Keratinocyte (primary cell): Measurements from ENCODE around the gene NME9. TPM values are rescaled to one million over a fixed set of nuclear protein-coding genes. Genes with fewer than 3 reads are reported as not detected.

Experiments used
- DNase-seq: peaks from one replicate; pipeline ENCODE4 v3.0.0-alpha.2; 2011; ENCODE audit warnings: low read depth, missing footprints, low spot score
- FAIRE-seq: peaks from 2 replicates; lab custom pipeline; 2011; peaks lifted over from hg19 to GRCh38; lab: Jason Lieb, UNC
- H2AFZ ChIP-seq: 2 replicates; pipeline ENCODE4 v1.6.0; 2012; ENCODE audit warnings: low read length, control low read depth, inconsistent platforms; ENCODE audit not compliant: control insufficient read depth
- H3K27ac ChIP-seq: 2 replicates; pipeline ENCODE4 v1.5.1; 2011; ENCODE audit warnings: low read length; ENCODE audit not compliant: control insufficient read depth, insufficient read depth
- H3K27me3 ChIP-seq: 3 replicates; pipeline ENCODE4 v1.6.0; 2011; ENCODE audit warnings: low read length; ENCODE audit not compliant: control insufficient read depth, insufficient read depth; ENCODE audit errors: extremely low read depth
- H3K36me3 ChIP-seq, 2 experiments: 2 replicates in 1 of 2; 3 replicates in 1 of 2; pipeline ENCODE4 v1.5.1; 2011; ENCODE audit warnings: low read length in 2 of 2, mild to moderate bottlenecking in 1 of 2; ENCODE audit not compliant: control insufficient read depth in 2 of 2, insufficient read depth in 2 of 2; ENCODE audit errors: extremely low read depth in 1 of 2
- H3K4me1 ChIP-seq: 3 replicates; pipeline ENCODE4 v1.5.1; 2011; ENCODE audit warnings: low read length; ENCODE audit not compliant: control insufficient read depth, insufficient read depth; ENCODE audit errors: extremely low read depth
- H3K4me2 ChIP-seq: 3 replicates; pipeline ENCODE4 v1.6.0; 2011; ENCODE audit warnings: low read depth, low read length; ENCODE audit not compliant: control insufficient read depth, insufficient read depth; ENCODE audit errors: extremely low read depth
- H3K4me3 ChIP-seq, 3 experiments: fragments of 200-600 bp in 1 of 3; sonication (generic) in 1 of 3; 2 replicates in 2 of 3; 3 replicates in 1 of 3; pipeline ENCODE4 v1.5.1; 2011 to 2016; ENCODE audit warnings: low read length in 3 of 3, mild to moderate bottlenecking in 3 of 3, control low read depth in 2 of 3, inconsistent platforms in 1 of 3, low read depth in 1 of 3, mixed read lengths in 1 of 3, mixed run types in 1 of 3, moderate library complexity in 1 of 3; ENCODE audit not compliant: control insufficient read depth in 2 of 3, insufficient read depth in 2 of 3; ENCODE audit errors: extremely low read depth in 1 of 3
- H3K79me2 ChIP-seq: 2 replicates; pipeline ENCODE4 v1.6.0; 2012; ENCODE audit warnings: low read length; ENCODE audit not compliant: control insufficient read depth, insufficient read depth
- H3K9ac ChIP-seq: 3 replicates; pipeline ENCODE4 v1.6.0; 2011; ENCODE audit warnings: low read length; ENCODE audit not compliant: control insufficient read depth, insufficient read depth; ENCODE audit errors: extremely low read depth
- H3K9me1 ChIP-seq: 3 replicates; pipeline ENCODE4 v1.6.0; 2011; ENCODE audit warnings: low read length; ENCODE audit not compliant: control insufficient read depth, insufficient read depth; ENCODE audit errors: extremely low read depth
- H3K9me3 ChIP-seq: 2 replicates; pipeline ENCODE4 v1.5.1; 2012; ENCODE audit warnings: low read depth, low read length; ENCODE audit not compliant: control insufficient read depth
- H4K20me1 ChIP-seq: 3 replicates; pipeline ENCODE4 v1.6.0; 2011; ENCODE audit warnings: low read length; ENCODE audit not compliant: control insufficient read depth, insufficient read depth; ENCODE audit errors: extremely low read depth
- CTCF ChIP-seq, 3 experiments: IDR thresholded peaks in 1 of 3; conservative IDR thresholded peaks in 1 of 3; optimal IDR thresholded peaks in 1 of 3; 2 replicates in 2 of 3; 3 replicates in 1 of 3; pipeline versions ENCODE3 to v1.5.1; 2011; ENCODE audit warnings: low read length in 3 of 3, mild to moderate bottlenecking in 3 of 3, moderate library complexity in 2 of 3, control low read depth in 1 of 3, inconsistent platforms in 1 of 3; ENCODE audit not compliant: insufficient read depth in 2 of 3; ENCODE audit errors: extremely low read depth in 1 of 3
- EZH2 ChIP-seq: IDR thresholded peaks from one replicate; pipeline ENCODE4 v1.6.1; 2012; ENCODE audit warnings: inconsistent platforms, mild to moderate bottlenecking, low read length, moderate library complexity
- dilution Hi-C: fragments of 300-500 bp; cut with MboI; formaldehyde crosslinking; loops from one replicate; pipeline ENCODE4 v1.7.0; 2020; ENCODE audit warnings: low sequenced_read_pairs; ENCODE audit not compliant: extremely low pct_ligation_motif_present
- polyA plus RNA-seq, 5 experiments: library from polyadenylated mRNA; depleted of rRNA in 3 of 5; stranded (reverse) in 3 of 5; stranded (forward) in 1 of 5; unstranded in 1 of 5; fragments of >200 nt; gene quantifications; 1 replicate in 1 of 5; 2 replicates in 3 of 5; 3 replicates in 1 of 5; pipeline versions ENCODE4 v1.2.1 to v1.2.3, GENCODE V29; 2011 to 2012; ENCODE audit warnings: missing spikeins in 2 of 5, low read depth in 1 of 5, low replicate concordance in 1 of 5

Gene NME9
- polyA plus RNA-seq, 1 donor (not counting 4 experiments of a cell fraction or from before 2014, with no cell fraction given) = 0.05 TPM

GRCh38 chr3:138284079-138284478 lies 45.6 kb downstream of the NME9 start:
- peak; percentile 13 for DNase-seq
- dilution Hi-C loops = no loop called here
- TF ChIP-seq EZH2 (no peak), CTCF (optimal IDR thresholded peaks at IDR 0.05 in 1 of 3, IDR thresholded peaks at IDR 0.05 in 1 of 3, conservative IDR thresholded peaks at IDR 0.05 in 1 of 3; ENCODE audit: extremely low read depth in 1 of 3, insufficient read depth in 2 of 3, low read length in 3 of 3) (no peak)
- no peak overlapping the region for H3K9ac ChIP-seq
- no peaks in the 10 kb centered on the region for H3K27me3 ChIP-seq
- H3K27ac ChIP-seq = peak overlapping the region; percentile 28
- no peaks in the 10 kb centered on the region for H3K79me2 ChIP-seq
- no peak overlapping the region for H2AFZ ChIP-seq
- no peaks in the 10 kb centered on the region for H3K9me1 ChIP-seq
- no peak overlapping the region for H3K4me3 ChIP-seq
- H3K4me2 ChIP-seq = no peak overlapping the region
- H3K4me1 ChIP-seq = peaks cover 35% of the 10 kb centered on the region
- H3K36me3 ChIP-seq = peaks cover 12 to 14% of the 10 kb centered on the region in 2 experiments
- peak; percentile 43 for FAIRE-seq
- no peaks in the 10 kb centered on the region for H4K20me1 ChIP-seq
- no peaks in the 10 kb centered on the region for H3K9me3 ChIP-seq

GRCh38 chr3:138282836-138283235 lies 46.8 kb downstream of the NME9 start:
- FAIRE-seq (no peak), DNase-seq (no peak)
- dilution Hi-C loops = no loop called here

More at GRCh38 chr3:138282836-138283235, 46.8 kb downstream of the NME9 start:
- Histone ChIP-seq H3K27me3 (no peaks in the 10 kb centered on the region), H3K4me1 (peaks cover 35% of the 10 kb centered on the region), H3K9me3 (no peaks in the 10 kb centered on the region), H3K79me2 (no peaks in the 10 kb centered on the region), H3K4me2 (no peak overlapping the region), H3K9me1 (no peaks in the 10 kb centered on the region), H3K4me3 (no peak overlapping the region), H3K27ac (no peak overlapping the region), H2AFZ (no peak overlapping the region), H4K20me1 (no peaks in the 10 kb centered on the region), H3K36me3 (peaks cover 8 to 11% of the 10 kb centered on the region in 2 experiments), H3K9ac (no peak overlapping the region)
- TF ChIP-seq EZH2 (no peak), CTCF (optimal IDR thresholded peaks at IDR 0.05 in 1 of 3, IDR thresholded peaks at IDR 0.05 in 1 of 3, conservative IDR thresholded peaks at IDR 0.05 in 1 of 3; ENCODE audit: extremely low read depth in 1 of 3, insufficient read depth in 2 of 3, low read length in 3 of 3) (no peak)
